HepG2 (cell line): ENCODE data around the gene SLCO2A1. TPM values are rescaled to one million over a fixed set of nuclear protein-coding genes. Genes with fewer than 3 reads are reported as not detected.

Source experiments
- ATAC-seq: fragments of 200-7000 bp; cut with Tn5 transposase; 3 replicates; pipeline ENCODE4 v1.9.1; 2020; ENCODE audit warnings: mild to moderate bottlenecking, moderate library complexity
- BruUV-seq: library from RNA; stranded (reverse); fragments of 400-500 nt; replicated peaks from 2 replicates; lab custom pipeline; 2021; lab: Mats Ljungman, UMichigan
- CTCF ChIA-PET: fragments of 300-600 bp; formaldehyde crosslinking; extraction: SDS; loops from one replicate; lab custom pipeline; 2021; ENCODE audit warnings: low total read pairs, inconsistent platforms, low intra/inter-chr PET ratio; lab: Yijun Ruan, JAX
- POLR2A ChIA-PET: fragments of 350-600 bp; sonication (Branson Sonifier 250); formaldehyde crosslinking; loops from one replicate; lab custom pipeline; 2020; ENCODE audit warnings: antibody characterized with exemption, inconsistent platforms; lab: Yijun Ruan, JAX
- DNase-seq: peaks from one replicate; pipeline ENCODE4 v3.0.0-alpha.2; 2015; ENCODE audit warnings: low spot score
- FAIRE-seq: peaks from 3 replicates; lab custom pipeline; 2011; peaks lifted over from hg19 to GRCh38; lab: Jason Lieb, UNC
- H2AFZ ChIP-seq: one replicate; pipeline ENCODE4 v1.6.1; 2011; ENCODE audit warnings: low read length, inconsistent platforms
- H3K27ac ChIP-seq: fragments of 300-600 bp; 3 replicates; pipeline ENCODE4 v1.8.0; 2011; ENCODE audit warnings: mixed run types, mild to moderate bottlenecking, mixed read lengths, low read length, inconsistent platforms; ENCODE audit not compliant: insufficient read depth; ENCODE audit errors: extremely low read length
- H3K27me3 ChIP-seq, 2 experiments: fragments of 200-600 bp in 1 of 2; 2 replicates in 1 of 2; 3 replicates in 1 of 2; pipeline versions ENCODE4 v1.6.0 to v1.8.0; 2011; ENCODE audit warnings: low read length in 2 of 2, mild to moderate bottlenecking in 2 of 2, moderate library complexity in 2 of 2, inconsistent platforms in 1 of 2; ENCODE audit not compliant: insufficient read depth in 2 of 2, control insufficient read depth in 1 of 2
- H3K36me3 ChIP-seq, 2 experiments: fragments of 200-600 bp in 1 of 2; replicated peaks in 1 of 2; 2 replicates in 1 of 2; 3 replicates in 1 of 2; pipeline versions ENCODE4 v1.5.1 to v1.8.0; 2011; ENCODE audit warnings: low read length in 2 of 2, inconsistent platforms in 1 of 2; ENCODE audit not compliant: insufficient read depth in 2 of 2, control insufficient read depth in 1 of 2
- H3K4me1 ChIP-seq: 2 replicates; pipeline ENCODE4 v1.5.1; 2012; ENCODE audit warnings: low read length, inconsistent platforms; ENCODE audit not compliant: insufficient read depth
- H3K4me2 ChIP-seq: 2 replicates; pipeline ENCODE4 v1.6.0; 2011; ENCODE audit warnings: low read depth, low read length, inconsistent platforms
- H3K4me3 ChIP-seq, 3 experiments: fragments of 200-600 bp in 1 of 3; sonication (generic), shearing (Covaris generic) in 1 of 3; replicated peaks in 1 of 3; 2 replicates each; pipeline ENCODE4 v1.5.1; 2011 to 2016; ENCODE audit warnings: low read length in 3 of 3, inconsistent platforms in 2 of 3, low read depth in 2 of 3, mild to moderate bottlenecking in 2 of 3, control low read depth in 1 of 3, mixed read lengths in 1 of 3; ENCODE audit not compliant: insufficient read depth in 1 of 3
- H3K79me2 ChIP-seq: one replicate; pipeline ENCODE4 v1.6.1; 2011; ENCODE audit warnings: low read length, inconsistent platforms; ENCODE audit not compliant: insufficient read depth
- H3K9ac ChIP-seq: 2 replicates; pipeline ENCODE4 v1.6.0; 2011; ENCODE audit warnings: mild to moderate bottlenecking, low read depth, low read length, inconsistent platforms; ENCODE audit not compliant: insufficient read depth
- H3K9me3 ChIP-seq: 2 replicates; pipeline ENCODE4 v1.5.1; 2012; ENCODE audit warnings: mild to moderate bottlenecking, low read length
- H4K20me1 ChIP-seq: 2 replicates; pipeline ENCODE4 v1.6.0; 2011; ENCODE audit warnings: inconsistent platforms, mild to moderate bottlenecking, low read length, moderate library complexity; ENCODE audit not compliant: insufficient read depth
- AGO2 ChIP-seq: fragments of 200-400 bp; formaldehyde crosslinking; optimal IDR thresholded peaks from 2 replicates; pipeline ENCODE3; 2017; ENCODE audit warnings: mild to moderate bottlenecking, low read depth, low read length, moderate library complexity
- AHR ChIP-seq: IDR thresholded peaks from 2 replicates; pipeline ENCODE4 v1.6.1; 2018; ENCODE audit warnings: missing genetic modification reagents, missing compliant biosample characterization
- KAT8 ChIP-seq: IDR thresholded peaks from 2 replicates; pipeline ENCODE4 v1.6.1; 2016; ENCODE audit warnings: missing genetic modification reagents, missing compliant biosample characterization
- MTA3 ChIP-seq: sonication (generic); formaldehyde crosslinking; IDR thresholded peaks from 2 replicates; pipeline ENCODE4 v1.4.0; 2020; ENCODE audit warnings: missing genetic modification reagents
- NFE2 ChIP-seq: sonication (generic); formaldehyde crosslinking; IDR thresholded peaks from 2 replicates; pipeline ENCODE4 v1.4.0; 2020; ENCODE audit warnings: missing genetic modification reagents
- ONECUT2 ChIP-seq: sonication (generic); formaldehyde crosslinking; IDR thresholded peaks from 2 replicates; pipeline ENCODE4 v1.4.0; 2020; ENCODE audit warnings: missing genetic modification reagents
- SRSF4 ChIP-seq: fragments of 200-400 bp; formaldehyde crosslinking; IDR thresholded peaks from one replicate; pipeline ENCODE4 v1.6.1; 2018; ENCODE audit warnings: mild to moderate bottlenecking, low read depth, low read length, moderate library complexity; ENCODE audit not compliant: poor library complexity, severe bottlenecking
- TBX2 ChIP-seq: sonication (generic); formaldehyde crosslinking; IDR thresholded peaks from 2 replicates; pipeline ENCODE4 v1.5.0; 2020; ENCODE audit warnings: missing genetic modification reagents, mild to moderate bottlenecking, borderline replicate concordance
- ZFAT ChIP-seq: sonication (generic); formaldehyde crosslinking; conservative IDR thresholded peaks from 2 replicates; pipeline ENCODE4 v1.8.1; 2023; ENCODE audit warnings: missing genetic modification reagents, inconsistent platforms
- ZNF382 ChIP-seq: sonication (generic); formaldehyde crosslinking; IDR thresholded peaks from 2 replicates; pipeline ENCODE4 v1.5.0; 2020; ENCODE audit warnings: missing genetic modification reagents, mild to moderate bottlenecking, borderline replicate concordance
- WGBS: methylation state at CpG from one replicate; pipeline ENCODE4 v1.1.6; 2017; ENCODE audit warnings: low lambda C conversion rate; 5-methylcytosine and 5-hydroxymethylcytosine counted together
- in situ Hi-C: cut with HindIII; loops from 2 replicates; pipeline ENCODE4 v1.10.0; 2017; ENCODE audit warnings: low pct_unique_long_range_greater_than_20kb; ENCODE audit not compliant: extremely low pct_ligation_motif_present
- intact Hi-C: fragments of 100-400 bp; cut with micrococcal nuclease; formaldehyde crosslinking; loops from one replicate; pipeline ENCODE4 v1.10.0; 2022; ENCODE audit not compliant: unreplicated experiment
- polyA plus RNA-seq, 8 experiments: library from polyadenylated mRNA; depleted of rRNA in 3 of 8; stranded (reverse) in 7 of 8; unstranded in 1 of 8; fragments of >200 nt; fragmentation: Illumina TruSeq in 4 of 8; extraction: Trizol in 4 of 8; gene quantifications; 2 replicates each; pipeline versions ENCODE4 v1.2.1 to v1.2.3, GENCODE V29; 2011 to 2016; ENCODE audit warnings: low read depth in 4 of 8, missing spikeins in 1 of 8, mixed read lengths in 1 of 8; ENCODE audit not compliant: insufficient read depth in 1 of 8
- total RNA-seq, 5 experiments: library from RNA; depleted of rRNA; stranded (reverse); fragments of >200 nt; fragmentation: Illumina TruSeq; extraction: Trizol; gene quantifications; 2 replicates each; pipeline ENCODE4 v1.2.3, GENCODE V29; 2016; ENCODE audit warnings: low read depth in 1 of 5
- TF ChIP-seq, protein P1 (sequence below): sonication (generic); formaldehyde crosslinking; IDR thresholded peaks from 2 replicates; pipeline ENCODE4 v1.8.0; 2022; ENCODE audit warnings: low read depth, missing genetic modification reagents
- TF ChIP-seq, protein P2 (sequence below): IDR thresholded peaks from 2 replicates; pipeline ENCODE4 v1.6.1; 2016; ENCODE audit warnings: control low read depth
- TF ChIP-seq, protein P3 (sequence below): sonication (generic); formaldehyde crosslinking; IDR thresholded peaks from 2 replicates; pipeline ENCODE4 v1.9.0; 2022; ENCODE audit warnings: low read depth, missing genetic modification reagents

The SLCO2A1 gene
- total and polyA plus RNA-seq, 2 of the 13 experiments (the other 11 are each of a cell fraction or from before 2014, with no cell fraction given) = 0.04 TPM; not detected in 1

- in situ Hi-C loops = no loop called here
- Histone ChIP-seq H3K27me3 (0 out of 5 replicates have a peak, but pooled peaks cover 0 to 1% of the 10 kb centered on the region in 2 experiments), H2AFZ (no peak overlapping the region), H3K4me1 (no peaks in the 10 kb centered on the region), H4K20me1 (no peaks in the 10 kb centered on the region), H3K36me3 (no peaks in the 10 kb centered on the region), H3K9me3 (no peaks in the 10 kb centered on the region), H3K4me3 (no peak overlapping the region), H3K79me2 (no peaks in the 10 kb centered on the region), H3K27ac (no peak overlapping the region), H3K4me2 (no peak overlapping the region), H3K9ac (no peak overlapping the region)
- FAIRE-seq (no peak), DNase-seq (no peak), ATAC-seq (no peak)
- WGBS = 75% methylated on average over 17 of the region's 22 CpGs
- ChIA-PET POLR2A (no interaction called here), CTCF (no interaction called here)
- intact Hi-C loops = no loop called here
- TF ChIP-seq, protein P1, sequence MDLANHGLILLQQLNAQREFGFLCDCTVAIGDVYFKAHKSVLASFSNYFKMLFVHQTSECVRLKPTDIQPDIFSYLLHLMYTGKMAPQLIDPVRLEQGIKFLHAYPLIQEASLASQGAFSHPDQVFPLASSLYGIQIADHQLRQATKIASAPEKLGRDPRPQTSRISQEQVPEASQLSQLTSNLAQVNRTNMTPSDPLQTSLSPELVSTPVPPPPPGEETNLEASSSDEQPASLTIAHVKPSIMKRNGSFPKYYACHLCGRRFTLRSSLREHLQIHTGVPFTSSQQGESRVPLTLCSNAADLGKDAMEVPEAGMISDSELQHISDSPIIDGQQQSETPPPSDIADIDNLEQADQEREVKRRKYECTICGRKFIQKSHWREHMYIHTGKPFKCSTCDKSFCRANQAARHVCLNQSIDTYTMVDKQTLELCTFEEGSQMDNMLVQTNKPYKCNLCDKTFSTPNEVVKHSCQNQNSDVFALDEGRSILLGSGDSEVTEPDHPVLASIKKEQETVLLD = no peak
- TF ChIP-seq ONECUT2 (CRISPR knock-in tag) (no peak), SRSF4 (no peak), KAT8 (CRISPR knock-in tag) (no peak)
- BruUV-seq = no TSS peak
Observed at GRCh38 chr3:134020135-134020680, 9.5 kb downstream of the SLCO2A1 start.

GRCh38 chr3:134018850-134019249, 10.9 kb downstream of the SLCO2A1 start:
- H3K4me1 ChIP-seq = no peaks in the 10 kb centered on the region
- no peak overlapping the region for H3K9ac ChIP-seq
- H3K27ac ChIP-seq = no peak overlapping the region
- no peaks in the 10 kb centered on the region for H3K36me3 ChIP-seq
- no peaks in the 10 kb centered on the region for H3K79me2 ChIP-seq
- BruUV-seq = no TSS peak
- ATAC-seq (no peak), DNase-seq (no peak), FAIRE-seq (no peak)
- H3K9me3 ChIP-seq = no peaks in the 10 kb centered on the region
- WGBS = 17% methylated on average over 1 of the region's 1 CpG
- in situ Hi-C loops = no loop called here
- ChIA-PET CTCF (no interaction called here), POLR2A (no interaction called here)
- H3K4me2 ChIP-seq = no peak overlapping the region
- intact Hi-C loops = no loop called here
- H4K20me1 ChIP-seq = no peaks in the 10 kb centered on the region
- 0 out of 5 replicates have a peak, but pooled peaks cover 0 to 1% of the 10 kb centered on the region in 2 experiments for H3K27me3 ChIP-seq
- no peak overlapping the region for H3K4me3 ChIP-seq
- no peak overlapping the region for H2AFZ ChIP-seq
- TF ChIP-seq, protein P2, sequence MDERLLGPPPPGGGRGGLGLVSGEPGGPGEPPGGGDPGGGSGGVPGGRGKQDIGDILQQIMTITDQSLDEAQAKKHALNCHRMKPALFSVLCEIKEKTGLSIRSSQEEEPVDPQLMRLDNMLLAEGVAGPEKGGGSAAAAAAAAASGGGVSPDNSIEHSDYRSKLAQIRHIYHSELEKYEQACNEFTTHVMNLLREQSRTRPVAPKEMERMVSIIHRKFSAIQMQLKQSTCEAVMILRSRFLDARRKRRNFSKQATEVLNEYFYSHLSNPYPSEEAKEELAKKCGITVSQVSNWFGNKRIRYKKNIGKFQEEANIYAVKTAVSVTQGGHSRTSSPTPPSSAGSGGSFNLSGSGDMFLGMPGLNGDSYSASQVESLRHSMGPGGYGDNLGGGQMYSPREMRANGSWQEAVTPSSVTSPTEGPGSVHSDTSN (CRISPR knock-in tag) = no peak
- no peak for TF ChIP-seq ZNF382 (CRISPR knock-in tag)
- no peak for TF ChIP-seq AGO2
- no peak for TF ChIP-seq TBX2 (CRISPR knock-in tag)
- TF ChIP-seq MTA3 (CRISPR knock-in tag) = no peak
- TF ChIP-seq ZFAT = no peak
- TF ChIP-seq AHR (CRISPR knock-in tag) = no peak
- no peak for TF ChIP-seq NFE2 (CRISPR knock-in tag)
- TF ChIP-seq, protein P3, sequence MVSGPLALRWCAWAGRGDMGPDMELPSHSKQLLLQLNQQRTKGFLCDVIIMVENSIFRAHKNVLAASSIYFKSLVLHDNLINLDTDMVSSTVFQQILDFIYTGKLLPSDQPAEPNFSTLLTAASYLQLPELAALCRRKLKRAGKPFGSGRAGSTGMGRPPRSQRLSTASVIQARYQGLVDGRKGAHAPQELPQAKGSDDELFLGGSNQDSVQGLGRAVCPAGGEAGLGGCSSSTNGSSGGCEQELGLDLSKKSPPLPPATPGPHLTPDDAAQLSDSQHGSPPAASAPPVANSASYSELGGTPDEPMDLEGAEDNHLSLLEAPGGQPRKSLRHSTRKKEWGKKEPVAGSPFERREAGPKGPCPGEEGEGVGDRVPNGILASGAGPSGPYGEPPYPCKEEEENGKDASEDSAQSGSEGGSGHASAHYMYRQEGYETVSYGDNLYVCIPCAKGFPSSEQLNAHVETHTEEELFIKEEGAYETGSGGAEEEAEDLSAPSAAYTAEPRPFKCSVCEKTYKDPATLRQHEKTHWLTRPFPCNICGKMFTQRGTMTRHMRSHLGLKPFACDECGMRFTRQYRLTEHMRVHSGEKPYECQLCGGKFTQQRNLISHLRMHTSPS (CRISPR knock-in tag) = no peak
